HEK293 (cell line): ENCODE results near the gene CLIP4.

Experiments
- CTCF ChIA-PET: fragments of 350-600 bp; formaldehyde crosslinking; extraction: SDS; loops from one replicate; lab custom pipeline; 2021; ENCODE audit warnings: antibody characterized with exemption; lab: Yijun Ruan, JAX
- POLR2A ChIA-PET: fragments of 300-600 bp; formaldehyde crosslinking; extraction: SDS; loops from one replicate; lab custom pipeline; 2020; ENCODE audit warnings: antibody characterized with exemption, inconsistent platforms; lab: Yijun Ruan, JAX
- H3K27ac ChIP-seq: fragments of 200-500 bp; sonication (Bioruptor generic); 2 replicates; pipeline ENCODE4 v1.5.1; 2014; ENCODE audit warnings: low read depth, low read length, control low read depth, inconsistent platforms; ENCODE audit errors: extremely low read depth
- H3K36me3 ChIP-seq, 2 experiments: fragments of 200-500 bp in 1 of 2; sonication (Bioruptor generic) in 1 of 2; 1 replicate in 1 of 2; 2 replicates in 1 of 2; pipeline ENCODE4 v1.5.1; 2014 to 2017; ENCODE audit warnings: inconsistent platforms in 2 of 2, low read length in 2 of 2; ENCODE audit not compliant: control insufficient read depth in 2 of 2, insufficient read depth in 1 of 2
- H3K4me1 ChIP-seq: fragments of 200-500 bp; sonication (Bioruptor generic); 2 replicates; pipeline ENCODE4 v1.5.1; 2014; ENCODE audit warnings: mild to moderate bottlenecking, low read length, inconsistent platforms; ENCODE audit not compliant: control insufficient read depth, insufficient read depth
- H3K4me3 ChIP-seq: 2 replicates; pipeline ENCODE4 v1.5.1; 2011; ENCODE audit warnings: low read depth, mild to moderate bottlenecking, control low read depth, low read length, moderate library complexity
- H3K9me3 ChIP-seq: fragments of 200-500 bp; sonication (Bioruptor generic); 2 replicates; pipeline ENCODE4 v1.5.1; 2014; ENCODE audit warnings: low read depth, low read length, inconsistent platforms; ENCODE audit not compliant: control insufficient read depth, insufficient read depth
- HOXA7 ChIP-seq: sonication (generic); formaldehyde crosslinking; IDR thresholded peaks from 2 replicates; pipeline ENCODE4 v1.8.1; 2022; ENCODE audit warnings: missing genetic modification reagents, borderline replicate concordance
- KLF1 ChIP-seq: fragments of 450-650 bp; formaldehyde crosslinking; IDR thresholded peaks from 2 replicates; pipeline ENCODE4 v1.5.1; 2016; ENCODE audit warnings: missing biosample characterization, missing genetic modification characterization
- KLF8 ChIP-seq: fragments of 450-650 bp; formaldehyde crosslinking; IDR thresholded peaks from 2 replicates; pipeline ENCODE4 v1.5.1; 2016; ENCODE audit warnings: missing biosample characterization, missing genetic modification characterization
- SP3 ChIP-seq: fragments of 450-650 bp; formaldehyde crosslinking; IDR thresholded peaks from 2 replicates; pipeline ENCODE4 v1.5.1; 2016; ENCODE audit warnings: missing biosample characterization, missing genetic modification characterization
- ZBTB48 ChIP-seq: fragments of 450-650 bp; formaldehyde crosslinking; IDR thresholded peaks from 2 replicates; pipeline ENCODE4 v1.5.1; 2016; ENCODE audit warnings: missing biosample characterization, missing genetic modification characterization
- ZBTB7A ChIP-seq: fragments of 450-650 bp; formaldehyde crosslinking; IDR thresholded peaks from 2 replicates; pipeline ENCODE4 v1.5.1; 2016; ENCODE audit warnings: low read depth, missing biosample characterization, missing genetic modification characterization
- ZNF174 ChIP-seq: fragments of 450-650 bp; formaldehyde crosslinking; IDR thresholded peaks from 2 replicates; pipeline ENCODE4 v1.5.0; 2017; ENCODE audit warnings: missing biosample characterization, mild to moderate bottlenecking, missing genetic modification characterization
- ZNF221 ChIP-seq: fragments of 450-650 bp; formaldehyde crosslinking; IDR thresholded peaks from 2 replicates; pipeline ENCODE4 v1.5.1; 2017; ENCODE audit warnings: missing biosample characterization, missing genetic modification characterization, borderline replicate concordance
- ZNF248 ChIP-seq: fragments of 450-650 bp; formaldehyde crosslinking; IDR thresholded peaks from 2 replicates; pipeline ENCODE4 v1.5.1; 2017; ENCODE audit warnings: missing biosample characterization, missing genetic modification characterization
- ZNF560 ChIP-seq: fragments of 450-650 bp; formaldehyde crosslinking; IDR thresholded peaks from 2 replicates; pipeline ENCODE4 v1.5.1; 2017; ENCODE audit warnings: missing biosample characterization, missing genetic modification characterization, borderline replicate concordance
- ZNF624 ChIP-seq: fragments of 450-650 bp; formaldehyde crosslinking; IDR thresholded peaks from 2 replicates; pipeline ENCODE4 v1.5.1; 2017; ENCODE audit warnings: missing biosample characterization, missing genetic modification characterization
- ZNF791 ChIP-seq: fragments of 450-650 bp; formaldehyde crosslinking; IDR thresholded peaks from 2 replicates; pipeline ENCODE4 v1.5.1; 2016; ENCODE audit warnings: missing biosample characterization, missing genetic modification characterization
- TF ChIP-seq, protein P1 (sequence below): fragments of 450-650 bp; formaldehyde crosslinking; IDR thresholded peaks from 2 replicates; pipeline ENCODE4 v1.5.1; 2016; ENCODE audit warnings: missing biosample characterization, missing genetic modification characterization
- TF ChIP-seq, protein P2 (sequence below): IDR thresholded peaks from 2 replicates; pipeline ENCODE4 v1.6.1; 2011; ENCODE audit warnings: mild to moderate bottlenecking, low read depth, low read length, borderline replicate concordance
- TF ChIP-seq, protein P3 (sequence below): fragments of 450-650 bp; formaldehyde crosslinking; IDR thresholded peaks from 2 replicates; pipeline ENCODE4 v1.5.1; 2016; ENCODE audit warnings: missing biosample characterization, missing genetic modification characterization
- TF ChIP-seq, protein P4 (sequence below): fragments of 450-650 bp; formaldehyde crosslinking; IDR thresholded peaks from 2 replicates; pipeline ENCODE4 v1.5.1; 2016; ENCODE audit warnings: missing biosample characterization, missing genetic modification characterization, borderline replicate concordance
- TF ChIP-seq, protein P5 (sequence below): fragments of 450-650 bp; formaldehyde crosslinking; IDR thresholded peaks from 2 replicates; pipeline ENCODE4 v1.5.1; 2016; ENCODE audit warnings: missing biosample characterization, missing genetic modification characterization
- TF ChIP-seq, protein P6 (sequence below): fragments of 450-650 bp; formaldehyde crosslinking; IDR thresholded peaks from 2 replicates; pipeline ENCODE4 v1.5.1; 2016; ENCODE audit warnings: missing biosample characterization, missing genetic modification characterization

Gene CLIP4

DNA sequence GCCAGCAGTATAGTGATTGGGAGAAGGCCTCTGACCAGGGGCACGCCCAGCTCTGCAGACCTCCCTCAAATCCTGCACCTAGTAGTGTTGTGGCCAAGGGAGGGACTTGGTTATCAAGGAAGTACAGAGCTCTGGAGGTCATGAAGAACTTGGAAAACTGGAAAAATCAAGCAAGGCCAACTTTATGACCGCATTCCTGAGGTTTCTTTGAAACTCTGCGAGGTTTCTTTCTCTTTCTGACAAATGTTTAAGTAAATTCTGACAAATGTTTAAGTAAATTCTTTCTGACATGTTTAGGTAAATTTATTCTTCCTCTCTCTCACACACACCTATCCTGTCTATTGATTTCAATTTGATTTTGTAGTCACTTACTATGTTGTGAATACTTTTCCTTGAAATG lies 31.0 kb downstream of the CLIP4 start:
- Histone ChIP-seq H3K4me1 (no peaks in the 10 kb centered on the region), H3K36me3 (peaks cover 16 to 37% of the 10 kb centered on the region in 2 experiments), H3K9me3 (no peaks in the 10 kb centered on the region), H3K4me3 (no peak overlapping the region), H3K27ac (no peak overlapping the region)
- TF ChIP-seq, protein P1, sequence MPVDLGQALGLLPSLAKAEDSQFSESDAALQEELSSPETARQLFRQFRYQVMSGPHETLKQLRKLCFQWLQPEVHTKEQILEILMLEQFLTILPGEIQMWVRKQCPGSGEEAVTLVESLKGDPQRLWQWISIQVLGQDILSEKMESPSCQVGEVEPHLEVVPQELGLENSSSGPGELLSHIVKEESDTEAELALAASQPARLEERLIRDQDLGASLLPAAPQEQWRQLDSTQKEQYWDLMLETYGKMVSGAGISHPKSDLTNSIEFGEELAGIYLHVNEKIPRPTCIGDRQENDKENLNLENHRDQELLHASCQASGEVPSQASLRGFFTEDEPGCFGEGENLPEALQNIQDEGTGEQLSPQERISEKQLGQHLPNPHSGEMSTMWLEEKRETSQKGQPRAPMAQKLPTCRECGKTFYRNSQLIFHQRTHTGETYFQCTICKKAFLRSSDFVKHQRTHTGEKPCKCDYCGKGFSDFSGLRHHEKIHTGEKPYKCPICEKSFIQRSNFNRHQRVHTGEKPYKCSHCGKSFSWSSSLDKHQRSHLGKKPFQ (tag by site-specific recombination) = no peak
- TF ChIP-seq SP3 (tag by site-specific recombination) = no peak
- TF ChIP-seq, protein P2, sequence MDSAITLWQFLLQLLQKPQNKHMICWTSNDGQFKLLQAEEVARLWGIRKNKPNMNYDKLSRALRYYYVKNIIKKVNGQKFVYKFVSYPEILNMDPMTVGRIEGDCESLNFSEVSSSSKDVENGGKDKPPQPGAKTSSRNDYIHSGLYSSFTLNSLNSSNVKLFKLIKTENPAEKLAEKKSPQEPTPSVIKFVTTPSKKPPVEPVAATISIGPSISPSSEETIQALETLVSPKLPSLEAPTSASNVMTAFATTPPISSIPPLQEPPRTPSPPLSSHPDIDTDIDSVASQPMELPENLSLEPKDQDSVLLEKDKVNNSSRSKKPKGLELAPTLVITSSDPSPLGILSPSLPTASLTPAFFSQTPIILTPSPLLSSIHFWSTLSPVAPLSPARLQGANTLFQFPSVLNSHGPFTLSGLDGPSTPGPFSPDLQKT = no peak
- TF ChIP-seq KLF8 = no peak
- TF ChIP-seq KLF1 (tag by site-specific recombination) = no peak
- no peak for TF ChIP-seq ZNF624 (tag by site-specific recombination)
- TF ChIP-seq, protein P3, sequence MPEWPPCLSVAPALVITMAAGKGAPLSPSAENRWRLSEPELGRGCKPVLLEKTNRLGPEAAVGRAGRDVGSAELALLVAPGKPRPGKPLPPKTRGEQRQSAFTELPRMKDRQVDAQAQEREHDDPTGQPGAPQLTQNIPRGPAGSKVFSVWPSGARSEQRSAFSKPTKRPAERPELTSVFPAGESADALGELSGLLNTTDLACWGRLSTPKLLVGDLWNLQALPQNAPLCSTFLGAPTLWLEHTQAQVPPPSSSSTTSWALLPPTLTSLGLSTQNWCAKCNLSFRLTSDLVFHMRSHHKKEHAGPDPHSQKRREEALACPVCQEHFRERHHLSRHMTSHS (tag by site-specific recombination) = no peak
- TF ChIP-seq ZNF221 (tag by site-specific recombination) = no peak
- TF ChIP-seq, protein P4, sequence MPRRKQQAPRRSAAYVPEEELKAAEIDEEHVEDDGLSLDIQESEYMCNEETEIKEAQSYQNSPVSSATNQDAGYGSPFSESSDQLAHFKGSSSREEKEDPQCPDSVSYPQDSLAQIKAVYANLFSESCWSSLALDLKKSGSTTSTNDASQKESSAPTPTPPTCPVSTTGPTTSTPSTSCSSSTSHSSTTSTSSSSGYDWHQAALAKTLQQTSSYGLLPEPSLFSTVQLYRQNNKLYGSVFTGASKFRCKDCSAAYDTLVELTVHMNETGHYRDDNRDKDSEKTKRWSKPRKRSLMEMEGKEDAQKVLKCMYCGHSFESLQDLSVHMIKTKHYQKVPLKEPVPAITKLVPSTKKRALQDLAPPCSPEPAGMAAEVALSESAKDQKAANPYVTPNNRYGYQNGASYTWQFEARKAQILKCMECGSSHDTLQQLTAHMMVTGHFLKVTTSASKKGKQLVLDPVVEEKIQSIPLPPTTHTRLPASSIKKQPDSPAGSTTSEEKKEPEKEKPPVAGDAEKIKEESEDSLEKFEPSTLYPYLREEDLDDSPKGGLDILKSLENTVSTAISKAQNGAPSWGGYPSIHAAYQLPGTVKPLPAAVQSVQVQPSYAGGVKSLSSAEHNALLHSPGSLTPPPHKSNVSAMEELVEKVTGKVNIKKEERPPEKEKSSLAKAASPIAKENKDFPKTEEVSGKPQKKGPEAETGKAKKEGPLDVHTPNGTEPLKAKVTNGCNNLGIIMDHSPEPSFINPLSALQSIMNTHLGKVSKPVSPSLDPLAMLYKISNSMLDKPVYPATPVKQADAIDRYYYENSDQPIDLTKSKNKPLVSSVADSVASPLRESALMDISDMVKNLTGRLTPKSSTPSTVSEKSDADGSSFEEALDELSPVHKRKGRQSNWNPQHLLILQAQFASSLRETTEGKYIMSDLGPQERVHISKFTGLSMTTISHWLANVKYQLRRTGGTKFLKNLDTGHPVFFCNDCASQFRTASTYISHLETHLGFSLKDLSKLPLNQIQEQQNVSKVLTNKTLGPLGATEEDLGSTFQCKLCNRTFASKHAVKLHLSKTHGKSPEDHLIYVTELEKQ (tag by site-specific recombination) = no peak
- TF ChIP-seq ZNF791 (tag by site-specific recombination) = no peak
- ChIA-PET CTCF (interaction anchor here (1.0 kb wide), 1 partner anchor 50 kb away, joined by 3 read pairs; no protein-coding TSS in a partner anchor), POLR2A (no interaction called here)

DNA sequence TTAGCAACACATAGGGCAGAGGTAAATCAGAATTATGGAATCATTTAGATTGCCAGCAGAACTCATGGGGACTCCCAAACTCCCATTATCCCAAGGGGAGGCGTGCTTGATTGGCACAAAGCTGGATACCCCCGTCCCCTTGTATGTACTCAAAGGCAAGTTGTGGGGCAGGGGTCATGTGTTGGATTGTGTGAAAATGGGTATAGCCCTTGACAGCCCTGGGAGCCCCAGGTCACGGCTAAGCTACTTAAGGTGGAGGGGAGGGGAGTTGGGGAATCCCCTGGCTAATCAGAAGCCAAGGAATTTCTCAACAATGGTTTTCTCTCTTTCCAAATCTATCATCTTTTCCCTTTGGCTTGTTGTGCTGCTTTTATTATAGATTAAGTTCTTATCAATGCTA lies 32.7 kb downstream of the CLIP4 start:
- ChIA-PET CTCF (interaction anchor here (0.5 to 0.7 kb wide), 3 partner anchors 14 to 161 kb away, joined by 3 to 5 read pairs (median 4); no protein-coding TSS in a partner anchor), POLR2A (no interaction called here)
- H3K4me1 ChIP-seq = no peaks in the 10 kb centered on the region
- H3K36me3 ChIP-seq = peaks cover 15 to 40% of the 10 kb centered on the region in 2 experiments
- TF ChIP-seq ZBTB7A (tag by site-specific recombination) (no peak), ZBTB48 (tag by site-specific recombination) (no peak), HOXA7 (no peak), ZNF174 (tag by site-specific recombination) (no peak), ZNF560 (tag by site-specific recombination) (no peak), ZNF248 (tag by site-specific recombination) (no peak)
- TF ChIP-seq, protein P5, sequence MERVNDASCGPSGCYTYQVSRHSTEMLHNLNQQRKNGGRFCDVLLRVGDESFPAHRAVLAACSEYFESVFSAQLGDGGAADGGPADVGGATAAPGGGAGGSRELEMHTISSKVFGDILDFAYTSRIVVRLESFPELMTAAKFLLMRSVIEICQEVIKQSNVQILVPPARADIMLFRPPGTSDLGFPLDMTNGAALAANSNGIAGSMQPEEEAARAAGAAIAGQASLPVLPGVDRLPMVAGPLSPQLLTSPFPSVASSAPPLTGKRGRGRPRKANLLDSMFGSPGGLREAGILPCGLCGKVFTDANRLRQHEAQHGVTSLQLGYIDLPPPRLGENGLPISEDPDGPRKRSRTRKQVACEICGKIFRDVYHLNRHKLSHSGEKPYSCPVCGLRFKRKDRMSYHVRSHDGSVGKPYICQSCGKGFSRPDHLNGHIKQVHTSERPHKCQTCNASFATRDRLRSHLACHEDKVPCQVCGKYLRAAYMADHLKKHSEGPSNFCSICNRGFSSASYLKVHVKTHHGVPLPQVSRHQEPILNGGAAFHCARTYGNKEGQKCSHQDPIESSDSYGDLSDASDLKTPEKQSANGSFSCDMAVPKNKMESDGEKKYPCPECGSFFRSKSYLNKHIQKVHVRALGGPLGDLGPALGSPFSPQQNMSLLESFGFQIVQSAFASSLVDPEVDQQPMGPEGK = no peak
- TF ChIP-seq, protein P6, sequence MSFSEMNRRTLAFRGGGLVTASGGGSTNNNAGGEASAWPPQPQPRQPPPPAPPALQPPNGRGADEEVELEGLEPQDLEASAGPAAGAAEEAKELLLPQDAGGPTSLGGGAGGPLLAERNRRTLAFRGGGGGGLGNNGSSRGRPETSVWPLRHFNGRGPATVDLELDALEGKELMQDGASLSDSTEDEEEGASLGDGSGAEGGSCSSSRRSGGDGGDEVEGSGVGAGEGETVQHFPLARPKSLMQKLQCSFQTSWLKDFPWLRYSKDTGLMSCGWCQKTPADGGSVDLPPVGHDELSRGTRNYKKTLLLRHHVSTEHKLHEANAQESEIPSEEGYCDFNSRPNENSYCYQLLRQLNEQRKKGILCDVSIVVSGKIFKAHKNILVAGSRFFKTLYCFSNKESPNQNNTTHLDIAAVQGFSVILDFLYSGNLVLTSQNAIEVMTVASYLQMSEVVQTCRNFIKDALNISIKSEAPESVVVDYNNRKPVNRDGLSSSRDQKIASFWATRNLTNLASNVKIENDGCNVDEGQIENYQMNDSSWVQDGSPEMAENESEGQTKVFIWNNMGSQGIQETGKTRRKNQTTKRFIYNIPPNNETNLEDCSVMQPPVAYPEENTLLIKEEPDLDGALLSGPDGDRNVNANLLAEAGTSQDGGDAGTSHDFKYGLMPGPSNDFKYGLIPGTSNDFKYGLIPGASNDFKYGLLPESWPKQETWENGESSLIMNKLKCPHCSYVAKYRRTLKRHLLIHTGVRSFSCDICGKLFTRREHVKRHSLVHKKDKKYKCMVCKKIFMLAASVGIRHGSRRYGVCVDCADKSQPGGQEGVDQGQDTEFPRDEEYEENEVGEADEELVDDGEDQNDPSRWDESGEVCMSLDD (tag by site-specific recombination) = no peak
- H3K27ac ChIP-seq = no peak overlapping the region
- H3K4me3 ChIP-seq = no peak overlapping the region
- H3K9me3 ChIP-seq = no peaks in the 10 kb centered on the region
